NK-92 (cell line): ENCODE measurements around the gene ACTRT1.

Experiments
- DNase-seq: peaks from one replicate; lab custom pipeline; 2025; ENCODE audit not compliant: unreplicated experiment; lab: John Stamatoyannopoulos, UW

The ACTRT1 gene

GRCh38 chrX:128052303-128052702, at the start of gene ACTRT1:
Gene ACTRT1 (minus strand): TSS chrX:128052403. CDS start chrX:128052206, 197 bp downstream.
- DNase-seq, result no peak

DNA sequence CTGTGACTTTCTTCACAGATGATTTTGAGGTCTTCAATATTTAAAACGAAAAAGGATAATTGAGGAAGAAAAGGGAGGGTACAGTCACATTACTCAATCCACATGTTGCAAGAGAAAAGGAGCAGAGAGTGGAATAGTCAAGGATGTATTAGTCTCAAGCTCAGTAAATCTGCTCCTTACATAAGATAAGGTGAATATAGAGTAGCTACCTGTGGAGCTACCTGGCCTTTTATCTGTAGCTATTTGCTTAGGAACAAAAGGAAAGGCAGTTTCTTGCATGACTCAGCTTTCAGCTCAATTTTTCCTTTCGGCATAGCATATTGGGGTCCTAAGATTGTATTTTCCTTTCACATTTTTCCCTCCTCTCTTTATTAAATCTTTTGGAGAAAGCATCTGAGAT, 26.3 kb upstream of the ACTRT1 start:
- DNase-seq, result no peak

GRCh38 chrX:128057421-128057820, 5.2 kb upstream of the ACTRT1 start:
- DNase-seq, result no peak

DNA sequence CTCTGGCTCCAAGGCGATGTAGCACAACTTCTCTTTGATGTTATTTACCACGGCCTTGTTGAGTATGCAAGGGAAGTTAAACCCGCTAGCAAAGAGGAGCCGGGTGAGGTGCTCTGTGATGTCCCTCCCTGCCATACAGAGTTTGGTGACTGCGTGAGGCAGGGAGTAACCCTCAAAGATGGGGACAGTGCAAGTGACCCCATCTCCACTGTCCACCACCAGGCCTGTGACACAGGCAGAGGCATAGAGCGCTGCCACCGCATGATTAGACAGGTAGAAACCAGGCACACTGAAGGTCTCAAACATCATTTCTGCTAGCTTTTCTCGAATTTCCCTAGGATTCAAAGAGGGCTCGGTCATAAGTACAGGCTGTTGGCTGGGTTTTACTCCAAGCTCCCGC, 677 bp downstream of the ACTRT1 start:
- DNase-seq, result no peak

DNA sequence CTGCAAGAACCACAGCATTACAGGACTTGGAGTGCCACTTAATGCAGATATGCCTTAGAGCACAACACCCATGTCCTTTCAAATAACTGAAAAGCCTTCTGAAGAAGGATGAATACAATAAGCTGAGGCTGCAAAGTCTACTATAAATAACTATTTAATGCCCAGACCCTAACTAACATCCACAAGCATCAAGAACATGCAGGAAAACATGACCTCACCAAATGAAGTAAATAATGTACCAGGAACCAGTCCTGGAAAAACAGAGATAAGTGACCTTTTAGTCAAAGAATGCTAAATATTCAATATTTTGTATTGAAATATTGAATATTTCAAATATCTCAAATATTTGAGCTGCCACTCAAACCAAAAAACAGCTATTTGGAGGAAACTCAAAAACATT, 16.9 kb downstream of the ACTRT1 start:
- DNase-seq, result no peak

GRCh38 chrX:128021566-128021965, 30.6 kb downstream of the ACTRT1 start:
- no peak for DNase-seq

GRCh38 chrX:128020701-128021100, 31.5 kb downstream of the ACTRT1 start:
- no peak for DNase-seq

GRCh38 chrX:128019218-128019617, 33.0 kb downstream of the ACTRT1 start:
- no peak for DNase-seq

DNA sequence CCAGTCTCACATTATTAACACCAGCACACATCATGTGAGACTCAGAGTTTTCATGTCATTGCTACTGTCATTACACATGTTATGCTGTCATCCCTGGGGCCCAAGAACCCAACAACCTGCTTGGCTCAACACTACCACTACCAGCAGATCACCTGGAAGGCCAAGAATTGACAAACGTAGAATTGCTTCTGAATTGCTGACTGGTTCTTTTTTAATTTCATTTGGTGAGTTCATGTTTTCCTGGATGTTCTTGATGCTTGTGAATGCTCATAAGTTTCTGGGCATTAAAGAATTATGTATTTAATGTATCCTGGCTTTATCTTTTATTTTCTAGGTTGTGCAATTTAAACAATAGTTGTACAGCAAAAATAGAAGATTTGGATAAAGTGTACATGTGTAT, 40.2 kb downstream of the ACTRT1 start:
- DNase-seq, result no peak

DNA sequence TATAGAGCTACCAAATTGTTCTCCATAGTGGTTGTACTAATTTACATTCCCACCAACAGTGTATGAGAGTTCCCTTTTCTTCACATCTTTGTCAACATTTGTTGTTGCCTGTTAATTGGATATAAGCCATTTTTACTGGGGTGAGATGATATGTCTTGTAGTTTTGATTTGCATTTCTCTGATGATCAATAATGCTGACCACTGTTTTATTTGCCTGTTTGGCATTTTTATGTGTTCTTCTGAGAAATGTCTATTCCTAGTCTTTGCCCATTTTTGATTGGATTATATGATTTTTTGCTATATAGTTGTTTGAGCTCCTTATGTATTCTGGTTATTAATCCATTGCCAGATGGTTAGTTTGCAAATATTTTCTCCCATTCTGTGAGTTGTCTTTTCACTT, 44.3 kb downstream of the ACTRT1 start:
- DNase-seq, result no peak
